ENCODE measurements around the gene TNFRSF19. TPM values are rescaled to one million over a fixed set of nuclear protein-coding genes. Genes with fewer than 3 reads are reported as not detected.

Gene TNFRSF19
- total and polyA plus RNA-seq, 2 experiments from 2014 or later: 19.8 to 25.3 TPM

- Histone ChIP-seq H3K9me2 (replicated peaks; ENCODE audit: insufficient read depth) (no peaks in the 10 kb centered on the region), H4K20me1 (ENCODE audit: insufficient read depth, poor library complexity, severe bottlenecking) (no peaks in the 10 kb centered on the region), H3K27me3 (no peaks in the 10 kb centered on the region), H2AFZ (no peak overlapping the region), H3K79me2 (no peaks in the 10 kb centered on the region), H3K4me2 (no peak overlapping the region), H3K4me3 (no peak overlapping the region), H3K36me3 (replicated peaks; ENCODE audit: insufficient read depth, low read depth) (no peaks in the 10 kb centered on the region), H3K27ac (no peak overlapping the region), H3K4me1 (ENCODE audit: insufficient read depth) (no peaks in the 10 kb centered on the region), H3K9me3 (ENCODE audit: low read depth) (no peaks in the 10 kb centered on the region)
- DNase-seq (ENCODE audit: low spot score): no peak
- TF ChIP-seq EZH2phosphoT487 (IDR thresholded peaks at IDR 0.05; ENCODE audit: low read depth, severe bottlenecking, unreplicated experiment): no peak
- TF ChIP-seq EZH2 (IDR thresholded peaks at IDR 0.05; ENCODE audit: borderline replicate concordance): no peak
- TF ChIP-seq, protein P1, sequence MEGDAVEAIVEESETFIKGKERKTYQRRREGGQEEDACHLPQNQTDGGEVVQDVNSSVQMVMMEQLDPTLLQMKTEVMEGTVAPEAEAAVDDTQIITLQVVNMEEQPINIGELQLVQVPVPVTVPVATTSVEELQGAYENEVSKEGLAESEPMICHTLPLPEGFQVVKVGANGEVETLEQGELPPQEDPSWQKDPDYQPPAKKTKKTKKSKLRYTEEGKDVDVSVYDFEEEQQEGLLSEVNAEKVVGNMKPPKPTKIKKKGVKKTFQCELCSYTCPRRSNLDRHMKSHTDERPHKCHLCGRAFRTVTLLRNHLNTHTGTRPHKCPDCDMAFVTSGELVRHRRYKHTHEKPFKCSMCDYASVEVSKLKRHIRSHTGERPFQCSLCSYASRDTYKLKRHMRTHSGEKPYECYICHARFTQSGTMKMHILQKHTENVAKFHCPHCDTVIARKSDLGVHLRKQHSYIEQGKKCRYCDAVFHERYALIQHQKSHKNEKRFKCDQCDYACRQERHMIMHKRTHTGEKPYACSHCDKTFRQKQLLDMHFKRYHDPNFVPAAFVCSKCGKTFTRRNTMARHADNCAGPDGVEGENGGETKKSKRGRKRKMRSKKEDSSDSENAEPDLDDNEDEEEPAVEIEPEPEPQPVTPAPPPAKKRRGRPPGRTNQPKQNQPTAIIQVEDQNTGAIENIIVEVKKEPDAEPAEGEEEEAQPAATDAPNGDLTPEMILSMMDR (IDR thresholded peaks at IDR 0.05; ENCODE audit: poor library complexity): no peak
- 61% methylated on average over 1 of the region's 1 CpG for WGBS (ENCODE audit: low lambda C conversion rate, missing lambda C conversion rate)
These were observed 127.6 kb downstream of the TNFRSF19 start for GRCh38 chr13:23697772-23698313.

- 86% methylated on average over 2 of the region's 2 CpGs for WGBS (ENCODE audit: low lambda C conversion rate, missing lambda C conversion rate)
- no peak overlapping the region for H3K4me3 ChIP-seq
- H3K4me1 ChIP-seq (ENCODE audit: insufficient read depth): no peaks in the 10 kb centered on the region
- H4K20me1 ChIP-seq (ENCODE audit: insufficient read depth, poor library complexity, severe bottlenecking): no peaks in the 10 kb centered on the region
- H3K4me2 ChIP-seq: no peak overlapping the region
- no peaks in the 10 kb centered on the region for H3K9me3 ChIP-seq (ENCODE audit: low read depth)
- no peak for TF ChIP-seq EZH2phosphoT487 (IDR thresholded peaks at IDR 0.05; ENCODE audit: low read depth, severe bottlenecking, unreplicated experiment)
- TF ChIP-seq, protein P1 (IDR thresholded peaks at IDR 0.05; ENCODE audit: poor library complexity): no peak
- no peak for TF ChIP-seq EZH2 (IDR thresholded peaks at IDR 0.05; ENCODE audit: borderline replicate concordance)
- no peaks in the 10 kb centered on the region for H3K79me2 ChIP-seq
- no peak for DNase-seq (ENCODE audit: low spot score)
- H3K9me2 ChIP-seq (replicated peaks; ENCODE audit: insufficient read depth): no peaks in the 10 kb centered on the region
- H3K27ac ChIP-seq: no peak overlapping the region
- H2AFZ ChIP-seq: no peak overlapping the region
- no peaks in the 10 kb centered on the region for H3K27me3 ChIP-seq
- H3K36me3 ChIP-seq (replicated peaks; ENCODE audit: insufficient read depth, low read depth): no peaks in the 10 kb centered on the region
These were observed 129.1 kb downstream of the TNFRSF19 start for GRCh38 chr13:23699271-23699670.

GRCh38 chr13:23701186-23701585 is 131.0 kb downstream of the TNFRSF19 start:
- no peaks in the 10 kb centered on the region for H3K9me3 ChIP-seq (ENCODE audit: low read depth)
- WGBS (ENCODE audit: low lambda C conversion rate, missing lambda C conversion rate): 88% methylated on average over 5 of the region's 5 CpGs
- no peak for DNase-seq (ENCODE audit: low spot score)
- no peaks in the 10 kb centered on the region for H4K20me1 ChIP-seq (ENCODE audit: insufficient read depth, poor library complexity, severe bottlenecking)
- no peaks in the 10 kb centered on the region for H3K4me1 ChIP-seq (ENCODE audit: insufficient read depth)
- H3K4me2 ChIP-seq: no peak overlapping the region
- H3K4me3 ChIP-seq: no peak overlapping the region
- H3K9me2 ChIP-seq (replicated peaks; ENCODE audit: insufficient read depth): no peaks in the 10 kb centered on the region
- H3K27me3 ChIP-seq: no peaks in the 10 kb centered on the region
- H2AFZ ChIP-seq: no peak overlapping the region
- no peaks in the 10 kb centered on the region for H3K79me2 ChIP-seq
- H3K36me3 ChIP-seq (replicated peaks; ENCODE audit: insufficient read depth, low read depth): no peaks in the 10 kb centered on the region
- H3K27ac ChIP-seq: no peak overlapping the region
- no peak for TF ChIP-seq EZH2phosphoT487 (IDR thresholded peaks at IDR 0.05; ENCODE audit: low read depth, severe bottlenecking, unreplicated experiment)
- TF ChIP-seq, protein P1 (IDR thresholded peaks at IDR 0.05; ENCODE audit: poor library complexity): no peak
- TF ChIP-seq EZH2 (IDR thresholded peaks at IDR 0.05; ENCODE audit: borderline replicate concordance): no peak
